Keratinocyte (primary cell): ENCODE data around the gene SLC3A2.

Source experiments
- EZH2 ChIP-seq: IDR thresholded peaks from one replicate; pipeline ENCODE4 v1.6.1; 2012; ENCODE audit warnings: inconsistent platforms, mild to moderate bottlenecking, low read length, moderate library complexity
- TF ChIP-seq, protein P1 (sequence below), 3 experiments: IDR thresholded peaks in 1 of 3; conservative IDR thresholded peaks in 1 of 3; optimal IDR thresholded peaks in 1 of 3; 2 replicates in 2 of 3; 3 replicates in 1 of 3; pipeline versions ENCODE3 to v1.5.1; 2011; ENCODE audit warnings: low read length in 3 of 3, mild to moderate bottlenecking in 3 of 3, moderate library complexity in 2 of 3, control low read depth in 1 of 3, inconsistent platforms in 1 of 3; ENCODE audit not compliant: insufficient read depth in 2 of 3; ENCODE audit errors: extremely low read depth in 1 of 3

DNA sequence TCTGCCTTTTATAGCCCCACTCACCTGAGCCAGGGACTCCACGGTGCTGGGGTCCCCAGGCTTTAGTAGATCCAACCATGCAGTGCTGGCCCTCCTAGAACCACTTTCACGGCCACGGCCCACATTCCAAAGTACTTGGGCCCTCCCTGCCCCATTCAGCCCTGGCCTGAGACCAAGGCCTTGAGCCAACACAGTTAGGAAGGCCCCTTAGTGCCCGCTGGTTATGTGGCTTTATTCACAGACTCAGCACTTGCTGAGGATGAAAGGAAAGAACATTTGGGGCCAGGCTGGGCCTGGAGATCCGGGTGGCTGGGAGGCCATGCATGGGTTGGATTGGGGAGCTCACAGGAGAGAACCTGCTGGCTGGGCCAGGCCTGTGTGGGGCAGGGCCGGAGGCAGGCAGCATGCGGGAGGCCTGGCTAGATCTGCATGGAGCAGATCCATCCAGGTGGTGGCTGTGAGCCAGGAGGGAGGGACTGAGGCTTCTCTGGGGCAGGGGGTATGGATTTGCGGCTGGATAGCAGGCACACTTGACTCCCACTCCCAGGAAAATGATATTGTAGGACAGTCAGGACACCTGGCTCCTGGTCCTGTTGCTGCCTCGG, 27.9 kb downstream of the SLC3A2 start:
- TF ChIP-seq, protein P1, sequence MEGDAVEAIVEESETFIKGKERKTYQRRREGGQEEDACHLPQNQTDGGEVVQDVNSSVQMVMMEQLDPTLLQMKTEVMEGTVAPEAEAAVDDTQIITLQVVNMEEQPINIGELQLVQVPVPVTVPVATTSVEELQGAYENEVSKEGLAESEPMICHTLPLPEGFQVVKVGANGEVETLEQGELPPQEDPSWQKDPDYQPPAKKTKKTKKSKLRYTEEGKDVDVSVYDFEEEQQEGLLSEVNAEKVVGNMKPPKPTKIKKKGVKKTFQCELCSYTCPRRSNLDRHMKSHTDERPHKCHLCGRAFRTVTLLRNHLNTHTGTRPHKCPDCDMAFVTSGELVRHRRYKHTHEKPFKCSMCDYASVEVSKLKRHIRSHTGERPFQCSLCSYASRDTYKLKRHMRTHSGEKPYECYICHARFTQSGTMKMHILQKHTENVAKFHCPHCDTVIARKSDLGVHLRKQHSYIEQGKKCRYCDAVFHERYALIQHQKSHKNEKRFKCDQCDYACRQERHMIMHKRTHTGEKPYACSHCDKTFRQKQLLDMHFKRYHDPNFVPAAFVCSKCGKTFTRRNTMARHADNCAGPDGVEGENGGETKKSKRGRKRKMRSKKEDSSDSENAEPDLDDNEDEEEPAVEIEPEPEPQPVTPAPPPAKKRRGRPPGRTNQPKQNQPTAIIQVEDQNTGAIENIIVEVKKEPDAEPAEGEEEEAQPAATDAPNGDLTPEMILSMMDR (optimal IDR thresholded peaks at IDR 0.05 in 1 of 3, IDR thresholded peaks at IDR 0.05 in 1 of 3, conservative IDR thresholded peaks at IDR 0.05 in 1 of 3; ENCODE audit: extremely low read depth in 1 of 3, insufficient read depth in 2 of 3, low read length in 3 of 3): no peak
- TF ChIP-seq EZH2: no peak
